Thyroid gland (tissue), 4 donors: ENCODE measurements around the gene LILRB2.
"Not testable (repeated sequence)": the region's sequence is repeated elsewhere in the genome, so short reads cannot be mapped to it uniquely, and the experiment has no call there.

Experiments used
- CTCF ChIP-seq, 6 experiments: fragments of 200-600 bp in 3 of 6; fragments of 450-650 bp in 3 of 6; sonication (generic) in 3 of 6; IDR thresholded peaks; one replicate each; pipeline ENCODE4 v1.5.1; 2016 to 2019; ENCODE audit warnings: antibody characterized with exemption in 6 of 6, mild to moderate bottlenecking in 2 of 6, inconsistent platforms in 1 of 6, moderate library complexity in 1 of 6
- POLR2A ChIP-seq, 2 donors: fragments of 450-650 bp; IDR thresholded peaks; one replicate each; pipeline ENCODE4 v1.6.1; 2017; ENCODE audit warnings: antibody characterized with exemption in 2 of 2, mild to moderate bottlenecking in 2 of 2, moderate library complexity in 1 of 2

GRCh38 chr19:54239491-54240371 is 41.2 kb downstream of the LILRB2 start:
- TF ChIP-seq POLR2A, CTCF (IDR thresholded peaks at IDR 0.05): not testable (repeated sequence)
